Caco-2 (cell line): ENCODE results near the gene FGF5. TPM values are rescaled to one million over a fixed set of nuclear protein-coding genes. Genes with fewer than 3 reads are reported as not detected.
"Not testable (repeated sequence)": the region's sequence is repeated elsewhere in the genome, so short reads cannot be mapped to it uniquely, and the experiment has no call there.

ENCODE experiments used
- BruUV-seq: library from RNA; stranded (reverse); fragments of 400-500 nt; replicated peaks from 2 replicates; lab custom pipeline; 2021; lab: Mats Ljungman, UMichigan
- CTCF ChIA-PET: fragments of 300-600 bp; sonication (Branson Sonifier 250); formaldehyde crosslinking; loops from one replicate; lab custom pipeline; 2022; ENCODE audit warnings: antibody characterized with exemption; lab: Charles Lee
- POLR2A ChIA-PET: fragments of 300-600 bp; sonication (Branson Sonifier 250); formaldehyde crosslinking; loops from one replicate; lab custom pipeline; 2022; ENCODE audit warnings: antibody characterized with exemption; lab: Charles Lee
- DNase-seq, 2 experiments: peaks; one replicate each; pipeline versions ENCODE4 v3.0.0 to v3.0.0-alpha.2; 2020 to 2022
- H3K27me3 ChIP-seq: replicated peaks from 2 replicates; pipeline ENCODE4 v1.6.0; 2011; ENCODE audit warnings: low read length; ENCODE audit not compliant: control insufficient read depth, insufficient read depth
- H3K36me3 ChIP-seq: 2 replicates; pipeline ENCODE4 v1.5.1; 2011; ENCODE audit warnings: low read length; ENCODE audit not compliant: control insufficient read depth, insufficient read depth
- H3K4me1 ChIP-seq: fragments of 250-450 bp; sonication (Bioruptor Pico); 2 replicates; pipeline ENCODE4 v1.5.1; 2020; ENCODE audit warnings: mild to moderate bottlenecking
- H3K4me3 ChIP-seq: 2 replicates; pipeline ENCODE4 v1.5.1; 2011; ENCODE audit warnings: low read depth, mild to moderate bottlenecking, control low read depth, low read length
- H3K9me3 ChIP-seq: fragments of 250-450 bp; sonication (Bioruptor Pico); 2 replicates; pipeline ENCODE4 v1.5.1; 2020; ENCODE audit warnings: mild to moderate bottlenecking, moderate library complexity
- H3K27ac Mint-ChIP-seq: one replicate; pipeline ENCODE4 v1.8.0; 2022; ENCODE audit warnings: mixed read lengths; ENCODE audit not compliant: unreplicated experiment
- H3K27me3 Mint-ChIP-seq: one replicate; pipeline ENCODE4 v1.8.0; 2022; ENCODE audit warnings: mixed read lengths; ENCODE audit not compliant: insufficient read depth, unreplicated experiment
- H3K36me3 Mint-ChIP-seq: one replicate; pipeline ENCODE4 v1.8.0; 2022; ENCODE audit warnings: mild to moderate bottlenecking, mixed read lengths; ENCODE audit not compliant: insufficient read depth, unreplicated experiment
- H3K4me1 Mint-ChIP-seq: one replicate; pipeline ENCODE4 v1.8.0; 2022; ENCODE audit warnings: low read depth, mixed read lengths; ENCODE audit not compliant: unreplicated experiment
- H3K4me3 Mint-ChIP-seq: one replicate; pipeline ENCODE4 v1.8.0; 2022; ENCODE audit warnings: mild to moderate bottlenecking, moderate library complexity, mixed read lengths; ENCODE audit not compliant: unreplicated experiment
- H3K9me3 Mint-ChIP-seq: one replicate; pipeline ENCODE4 v1.8.0; 2022; ENCODE audit warnings: mixed read lengths; ENCODE audit not compliant: unreplicated experiment
- intact Hi-C: fragments of 100-400 bp; cut with micrococcal nuclease; formaldehyde crosslinking; loops from one replicate; pipeline ENCODE4 v1.10.0; 2022; ENCODE audit not compliant: unreplicated experiment
- total RNA-seq: library from RNA; stranded (reverse); gene quantifications from 2 replicates; pipeline ENCODE4 v1.2.3, GENCODE V29; 2022
- TF ChIP-seq, protein P1 (sequence below), 2 experiments: fragments of 200-600 bp in 1 of 2; IDR thresholded peaks; 1 replicate in 1 of 2; 2 replicates in 1 of 2; pipeline versions ENCODE4 v1.5.1 to v1.8.0; 2011 to 2022; ENCODE audit warnings: antibody characterized with exemption in 1 of 2, control low read depth in 1 of 2, inconsistent platforms in 1 of 2, low read depth in 1 of 2, low read length in 1 of 2, mild to moderate bottlenecking in 1 of 2, moderate library complexity in 1 of 2; ENCODE audit not compliant: insufficient read depth in 1 of 2, severe bottlenecking in 1 of 2, unreplicated experiment in 1 of 2

Gene FGF5
- total RNA-seq, 1 experiment from 2014 or later: not detected

DNA sequence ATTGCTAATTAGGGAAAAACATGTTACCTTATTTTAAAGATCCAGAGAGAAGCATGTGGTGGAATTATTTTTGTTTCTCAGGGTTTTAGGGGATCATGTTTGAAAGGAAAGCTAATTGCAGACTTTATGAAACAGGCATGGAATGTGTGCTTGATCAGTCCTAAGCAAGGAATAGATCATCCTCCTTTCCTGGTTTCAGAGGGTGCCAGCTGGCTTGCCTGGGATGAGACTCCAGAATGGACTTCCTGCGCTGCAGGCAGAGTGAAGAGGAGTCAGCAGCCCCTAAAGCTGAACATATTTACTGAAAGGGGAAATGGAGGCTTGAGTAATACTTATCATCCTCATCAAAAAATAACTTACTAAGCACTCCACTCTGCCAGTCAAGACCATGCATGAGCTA, 13.3 kb downstream of the FGF5 start:
- no peak for DNase-seq
- Mint-ChIP-seq H3K9me3 (no peaks in the 10 kb centered on the region), H3K27ac (no peak overlapping the region), H3K36me3 (no peaks in the 10 kb centered on the region), H3K4me1 (no peaks in the 10 kb centered on the region), H3K27me3 (peaks cover 5% of the 10 kb centered on the region), H3K4me3 (no peak overlapping the region)
- no TSS peak for BruUV-seq
- intact Hi-C loops: no loop called here
- H3K4me1 ChIP-seq: no peaks in the 10 kb centered on the region
- H3K36me3 ChIP-seq: no peaks in the 10 kb centered on the region
- ChIA-PET POLR2A (no interaction called here), CTCF (no interaction called here)
- no peaks in the 10 kb centered on the region for H3K27me3 ChIP-seq
- no peaks in the 10 kb centered on the region for H3K9me3 ChIP-seq
- TF ChIP-seq, protein P1, sequence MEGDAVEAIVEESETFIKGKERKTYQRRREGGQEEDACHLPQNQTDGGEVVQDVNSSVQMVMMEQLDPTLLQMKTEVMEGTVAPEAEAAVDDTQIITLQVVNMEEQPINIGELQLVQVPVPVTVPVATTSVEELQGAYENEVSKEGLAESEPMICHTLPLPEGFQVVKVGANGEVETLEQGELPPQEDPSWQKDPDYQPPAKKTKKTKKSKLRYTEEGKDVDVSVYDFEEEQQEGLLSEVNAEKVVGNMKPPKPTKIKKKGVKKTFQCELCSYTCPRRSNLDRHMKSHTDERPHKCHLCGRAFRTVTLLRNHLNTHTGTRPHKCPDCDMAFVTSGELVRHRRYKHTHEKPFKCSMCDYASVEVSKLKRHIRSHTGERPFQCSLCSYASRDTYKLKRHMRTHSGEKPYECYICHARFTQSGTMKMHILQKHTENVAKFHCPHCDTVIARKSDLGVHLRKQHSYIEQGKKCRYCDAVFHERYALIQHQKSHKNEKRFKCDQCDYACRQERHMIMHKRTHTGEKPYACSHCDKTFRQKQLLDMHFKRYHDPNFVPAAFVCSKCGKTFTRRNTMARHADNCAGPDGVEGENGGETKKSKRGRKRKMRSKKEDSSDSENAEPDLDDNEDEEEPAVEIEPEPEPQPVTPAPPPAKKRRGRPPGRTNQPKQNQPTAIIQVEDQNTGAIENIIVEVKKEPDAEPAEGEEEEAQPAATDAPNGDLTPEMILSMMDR (IDR thresholded peaks at IDR 0.05; ENCODE audit: insufficient read depth in 1 of 2, low read depth in 1 of 2, low read length in 1 of 2, severe bottlenecking in 1 of 2, unreplicated experiment in 1 of 2): no peak
- H3K4me3 ChIP-seq: no peak overlapping the region

DNA sequence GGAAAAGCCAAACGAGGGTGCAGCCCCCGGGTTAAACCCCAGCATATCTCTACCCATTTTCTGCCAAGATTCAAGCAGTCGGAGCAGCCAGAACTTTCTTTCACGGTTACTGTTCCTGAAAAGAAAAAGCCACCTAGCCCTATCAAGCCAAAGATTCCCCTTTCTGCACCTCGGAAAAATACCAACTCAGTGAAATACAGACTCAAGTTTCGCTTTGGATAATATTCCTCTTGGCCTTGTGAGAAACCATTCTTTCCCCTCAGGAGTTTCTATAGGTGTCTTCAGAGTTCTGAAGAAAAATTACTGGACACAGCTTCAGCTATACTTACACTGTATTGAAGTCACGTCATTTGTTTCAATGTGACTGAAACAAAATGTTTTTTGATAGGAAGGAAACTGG, 20.0 kb downstream of the FGF5 start:
- Mint-ChIP-seq H3K27ac (no peak overlapping the region), H3K27me3 (no peaks in the 10 kb centered on the region), H3K4me1 (no peaks in the 10 kb centered on the region), H3K4me3 (no peak overlapping the region), H3K9me3 (no peaks in the 10 kb centered on the region), H3K36me3 (no peaks in the 10 kb centered on the region)
- POLR2A ChIA-PET: no interaction called here
- H3K9me3 ChIP-seq: no peaks in the 10 kb centered on the region
- CTCF ChIA-PET: interaction anchor here (1.1 kb wide), 1 partner anchor 83 kb away, joined by 3 read pairs; no protein-coding TSS in a partner anchor
- TF ChIP-seq, protein P1 (IDR thresholded peaks at IDR 0.05; ENCODE audit: insufficient read depth in 1 of 2, low read depth in 1 of 2, low read length in 1 of 2, severe bottlenecking in 1 of 2, unreplicated experiment in 1 of 2): no peak
- DNase-seq: no peak
- no peak overlapping the region for H3K4me3 ChIP-seq
- no peaks in the 10 kb centered on the region for H3K4me1 ChIP-seq
- H3K36me3 ChIP-seq: no peaks in the 10 kb centered on the region
- no TSS peak for BruUV-seq
- intact Hi-C loops: no loop called here
- no peaks in the 10 kb centered on the region for H3K27me3 ChIP-seq

DNA sequence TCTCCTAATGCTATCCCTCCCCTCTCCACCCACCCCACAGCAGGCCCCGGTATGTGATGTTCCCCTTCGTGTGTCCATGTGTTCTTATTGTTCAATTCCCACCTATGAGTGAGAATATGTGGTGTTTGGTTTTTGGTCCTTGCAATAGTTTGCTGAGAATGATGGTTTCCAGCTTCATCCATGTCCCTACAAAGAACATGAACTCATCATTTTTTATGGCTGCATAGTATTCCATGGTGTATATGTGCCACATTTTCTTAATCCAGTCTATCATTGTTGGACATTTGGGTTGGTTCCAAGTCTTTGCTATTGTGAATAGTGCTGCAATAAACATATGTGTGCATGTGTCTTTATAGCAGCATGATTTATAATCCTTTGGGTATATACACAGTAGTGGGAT, 24.2 kb downstream of the FGF5 start:
- H3K36me3 Mint-ChIP-seq, H3K4me1 Mint-ChIP-seq, POLR2A ChIA-PET, H3K27me3 ChIP-seq, H3K36me3 ChIP-seq, H3K4me3 Mint-ChIP-seq, CTCF ChIA-PET, H3K27ac Mint-ChIP-seq, H3K27me3 Mint-ChIP-seq, H3K4me3 ChIP-seq, H3K4me1 ChIP-seq, DNase-seq, intact Hi-C loops, BruUV-seq, H3K9me3 ChIP-seq, H3K9me3 Mint-ChIP-seq: not testable (repeated sequence)

DNA sequence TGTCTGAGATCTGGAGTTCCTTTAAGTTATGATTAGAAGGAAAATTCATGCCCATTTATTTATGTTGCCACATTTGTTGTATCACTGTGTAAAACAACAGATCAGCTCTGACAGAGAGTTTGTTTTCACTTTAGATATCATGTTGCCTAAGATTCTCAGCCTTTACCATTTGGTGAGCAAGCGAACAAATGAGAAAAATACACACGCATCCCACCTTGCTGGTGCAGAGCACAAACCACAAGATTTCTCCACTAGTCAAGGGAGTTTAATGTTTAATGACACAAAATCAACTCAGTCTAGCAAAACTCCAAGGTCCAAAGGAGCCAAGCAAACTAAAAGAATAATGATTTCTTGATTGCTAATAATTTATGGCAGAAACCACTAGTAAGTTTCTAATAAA, 27.7 kb downstream of the FGF5 start:
- H3K36me3 ChIP-seq: no peaks in the 10 kb centered on the region
- DNase-seq: no peak
- ChIA-PET CTCF (no interaction called here), POLR2A (no interaction called here)
- no peaks in the 10 kb centered on the region for H3K36me3 Mint-ChIP-seq
- H3K27me3 Mint-ChIP-seq: peaks cover 6% of the 10 kb centered on the region
- no peak overlapping the region for H3K27ac Mint-ChIP-seq
- no peaks in the 10 kb centered on the region for H3K4me1 Mint-ChIP-seq
- BruUV-seq: no TSS peak
- H3K4me3 ChIP-seq: no peak overlapping the region
- no peaks in the 10 kb centered on the region for H3K9me3 Mint-ChIP-seq
- no peaks in the 10 kb centered on the region for H3K4me1 ChIP-seq
- intact Hi-C loops: no loop called here
- no peaks in the 10 kb centered on the region for H3K9me3 ChIP-seq
- no peak overlapping the region for H3K4me3 Mint-ChIP-seq
- H3K27me3 ChIP-seq: no peaks in the 10 kb centered on the region
- TF ChIP-seq, protein P1 (IDR thresholded peaks at IDR 0.05; ENCODE audit: insufficient read depth in 1 of 2, low read depth in 1 of 2, low read length in 1 of 2, severe bottlenecking in 1 of 2, unreplicated experiment in 1 of 2): no peak
